Measurements from ENCODE around the gene DAAM2.

Gene DAAM2

GRCh38 chr6:39917329-39917728 lies 125.2 kb downstream of the DAAM2 start:
- in situ Hi-C loops (cut with HindIII; ENCODE audit: low sequenced_read_pairs) = no loop called here
- no peak for DNase-seq (ENCODE audit: low read depth, low spot score)
- no peak for TF ChIP-seq CTCF (IDR thresholded peaks at IDR 0.05; ENCODE audit: low read depth, low read length)
- no peak overlapping the region for H3K4me3 ChIP-seq (ENCODE audit: low read depth, low read length)

- no peak for TF ChIP-seq CTCF (IDR thresholded peaks at IDR 0.05; ENCODE audit: low read depth, low read length)
- DNase-seq (ENCODE audit: low read depth, low spot score) = no peak
- in situ Hi-C loops (cut with HindIII; ENCODE audit: low sequenced_read_pairs) = no loop called here
- H3K4me3 ChIP-seq (ENCODE audit: low read depth, low read length) = no peak overlapping the region
Observed at GRCh38 chr6:39917981-39918380, 125.8 kb downstream of the DAAM2 start.

GRCh38 chr6:39918831-39919230 lies 126.7 kb downstream of the DAAM2 start:
- DNase-seq (ENCODE audit: low read depth, low spot score) = no peak
- in situ Hi-C loops (cut with HindIII; ENCODE audit: low sequenced_read_pairs) = no loop called here
- no peak overlapping the region for H3K4me3 ChIP-seq (ENCODE audit: low read depth, low read length)
- no peak for TF ChIP-seq CTCF (IDR thresholded peaks at IDR 0.05; ENCODE audit: low read depth, low read length)

GRCh38 chr6:39920157-39920556 lies 128.0 kb downstream of the DAAM2 start:
- in situ Hi-C loops (cut with HindIII; ENCODE audit: low sequenced_read_pairs) = no loop called here
- H3K4me3 ChIP-seq (ENCODE audit: low read depth, low read length) = no peak overlapping the region
- TF ChIP-seq CTCF (IDR thresholded peaks at IDR 0.05; ENCODE audit: low read depth, low read length) = no peak
- no peak for DNase-seq (ENCODE audit: low read depth, low spot score)

- H3K4me3 ChIP-seq (ENCODE audit: low read depth, low read length) = no peak overlapping the region
- in situ Hi-C loops (cut with HindIII; ENCODE audit: low sequenced_read_pairs) = no loop called here
- no peak for DNase-seq (ENCODE audit: low read depth, low spot score)
- TF ChIP-seq CTCF (IDR thresholded peaks at IDR 0.05; ENCODE audit: low read depth, low read length) = no peak
Observed at GRCh38 chr6:39922821-39923220, 130.6 kb downstream of the DAAM2 start.

DNA sequence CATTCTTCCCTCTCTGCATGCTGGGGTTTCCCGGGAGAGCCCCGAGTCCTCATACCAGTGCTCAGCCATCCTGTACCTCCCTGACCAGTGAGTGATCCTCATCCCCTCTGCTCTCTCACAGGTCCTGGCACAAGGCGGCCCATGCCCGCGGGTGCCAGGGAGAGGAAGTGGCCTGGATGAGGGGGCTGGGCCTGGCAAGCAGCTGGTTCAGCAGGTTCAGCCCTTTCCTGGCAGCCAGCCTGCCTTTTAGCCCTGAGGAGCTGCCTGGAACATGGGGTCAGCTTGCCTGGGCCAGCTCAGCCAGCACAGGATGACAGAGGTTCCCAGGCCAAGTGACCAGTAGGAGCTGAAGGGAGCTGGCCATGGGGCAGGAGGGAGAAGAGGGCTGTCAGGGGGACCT lies 131.2 kb downstream of the DAAM2 start:
- in situ Hi-C loops (cut with HindIII; ENCODE audit: low sequenced_read_pairs) = no loop called here
- no peak for DNase-seq (ENCODE audit: low read depth, low spot score)
- H3K4me3 ChIP-seq (ENCODE audit: low read depth, low read length) = no peak overlapping the region
- TF ChIP-seq CTCF (IDR thresholded peaks at IDR 0.05; ENCODE audit: low read depth, low read length) = no peak

GRCh38 chr6:39923861-39924260 lies 131.7 kb downstream of the DAAM2 start:
- DNase-seq (ENCODE audit: low read depth, low spot score) = no peak
- no peak for TF ChIP-seq CTCF (IDR thresholded peaks at IDR 0.05; ENCODE audit: low read depth, low read length)
- no peak overlapping the region for H3K4me3 ChIP-seq (ENCODE audit: low read depth, low read length)
- in situ Hi-C loops (cut with HindIII; ENCODE audit: low sequenced_read_pairs) = no loop called here
